Cardiac septum (tissue), 1 donor: ENCODE results near the gene SLK. TPM values are rescaled to one million over a fixed set of nuclear protein-coding genes. Genes with fewer than 3 reads are reported as not detected.

Experiments used
- DNase-seq: peaks from one replicate; pipeline ENCODE4 v3.0.0-alpha.2; 2020; ENCODE audit warnings: low spot score
- intact Hi-C: fragments of 100-400 bp; cut with DNase I; formaldehyde crosslinking; loops from one replicate; pipeline ENCODE4 v1.14.0; 2022
- total RNA-seq: library from RNA; stranded (reverse); fragmentation: NEBNext Ultra II Directional; extraction: Animal tissue kit (Norgen Biotek cat#: 25700); gene quantifications from one replicate; pipeline ENCODE4 v1.2.1, GENCODE V29; 2021
- donor health status: DM: no; HTN: no; CAD: no.

Gene SLK
- total RNA-seq, 1 donor from 2014 or later: 59.7 TPM

DNA sequence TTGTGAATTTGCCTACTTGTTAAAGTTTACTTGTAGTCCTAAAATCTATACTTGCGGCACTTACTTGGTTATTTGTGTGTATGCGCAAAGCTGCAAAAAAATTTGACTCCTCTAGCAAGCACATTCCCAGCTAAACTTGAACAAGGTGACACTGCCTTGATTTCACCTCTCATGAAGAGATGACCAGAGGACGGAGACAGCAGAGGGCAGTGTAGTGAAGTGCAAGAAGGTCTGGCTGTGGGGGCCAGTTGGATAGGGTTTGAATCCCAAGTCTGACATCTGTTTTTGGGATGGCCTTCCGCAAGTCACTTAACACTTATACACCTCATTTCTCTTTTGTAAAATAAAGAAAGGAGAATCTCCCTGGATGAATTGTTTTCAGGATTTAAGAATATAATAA, 15.7 kb downstream of the SLK start:
- DNase-seq: no peak
- intact Hi-C loops: no loop called here

GRCh38 chr10:103983367-103983911, 16.5 kb downstream of the SLK start:
- intact Hi-C loops: no loop called here
- DNase-seq: no peak

DNA sequence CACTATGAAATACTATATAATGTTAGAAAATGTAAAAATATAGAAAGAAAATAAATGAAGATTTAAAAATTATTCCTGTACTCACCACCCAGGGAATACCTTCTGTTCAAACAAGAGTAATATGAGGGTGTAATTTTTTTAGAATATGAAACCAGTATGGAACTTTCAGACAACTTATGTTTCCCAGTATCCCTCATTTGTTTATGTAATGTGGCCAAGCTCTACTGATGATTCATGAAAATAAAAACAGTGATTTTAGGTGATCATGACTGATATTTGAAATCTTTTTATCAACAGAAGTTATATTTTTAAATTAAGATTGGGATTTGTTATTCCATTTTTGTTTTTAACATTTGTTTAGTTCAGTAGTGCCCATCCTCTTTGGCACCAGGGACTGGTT, 18.8 kb downstream of the SLK start:
- intact Hi-C loops: no loop called here

DNA sequence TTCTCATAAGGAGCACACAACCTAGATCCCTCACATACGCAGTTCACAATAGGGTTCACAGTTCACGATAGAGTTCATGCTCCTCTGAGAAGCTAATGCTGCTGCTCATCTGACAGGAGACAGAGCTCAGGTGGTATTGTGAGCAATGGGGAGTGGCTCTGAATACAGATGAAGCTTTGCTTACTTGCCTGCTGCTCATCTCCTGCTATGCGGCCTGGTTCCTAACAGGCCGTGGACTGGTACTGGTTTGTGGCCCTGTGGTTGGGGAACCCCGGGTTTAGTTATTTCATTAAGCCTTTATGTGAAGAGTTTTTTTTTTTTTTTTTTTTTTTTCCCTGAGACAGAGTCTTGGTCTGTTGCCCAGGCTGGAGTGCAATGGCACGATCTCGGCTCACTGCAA, 19.4 kb downstream of the SLK start:
- intact Hi-C loops: no loop called here
- no peak for DNase-seq

More for the DNA sequence above, 18.8 kb downstream of the SLK start:
- no peak for DNase-seq

DNA sequence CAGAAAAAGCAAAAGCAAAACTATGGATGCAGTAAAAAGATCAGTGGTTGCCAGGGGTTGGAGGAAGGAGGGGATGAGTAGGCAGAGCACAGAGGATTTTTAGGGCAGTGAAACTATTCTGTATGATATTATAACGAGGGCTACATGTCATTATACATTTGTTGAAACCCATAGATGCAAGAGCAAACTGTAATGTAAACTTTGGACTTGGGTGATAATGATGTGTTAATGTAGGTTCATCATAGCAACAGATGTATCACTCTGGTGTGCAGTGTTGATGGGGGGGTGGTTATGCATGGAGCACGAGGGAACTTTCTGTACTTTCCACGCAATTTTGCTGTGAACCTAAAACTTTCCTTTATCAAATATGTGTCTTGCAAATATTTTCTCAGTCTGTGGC, 23.2 kb downstream of the SLK start:
- intact Hi-C loops: no loop called here
- no peak for DNase-seq

DNA sequence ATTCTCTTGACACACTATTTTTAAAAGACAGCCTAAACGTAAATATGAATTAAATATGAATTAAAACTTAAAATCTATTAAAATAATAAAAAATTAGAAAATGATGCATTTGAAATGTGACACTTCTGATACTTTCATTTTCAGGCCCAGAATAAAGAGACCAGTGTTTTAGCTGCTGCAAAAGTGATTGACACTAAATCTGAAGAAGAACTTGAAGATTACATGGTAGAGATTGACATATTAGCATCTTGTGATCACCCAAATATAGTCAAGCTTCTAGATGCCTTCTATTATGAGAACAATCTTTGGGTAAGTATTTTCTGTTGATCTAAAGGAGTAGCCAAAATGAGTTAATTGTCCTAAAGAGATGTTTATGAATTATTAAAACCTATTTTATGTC, 23.6 kb downstream of the SLK start:
- intact Hi-C loops: no loop called here
- no peak for DNase-seq

DNA sequence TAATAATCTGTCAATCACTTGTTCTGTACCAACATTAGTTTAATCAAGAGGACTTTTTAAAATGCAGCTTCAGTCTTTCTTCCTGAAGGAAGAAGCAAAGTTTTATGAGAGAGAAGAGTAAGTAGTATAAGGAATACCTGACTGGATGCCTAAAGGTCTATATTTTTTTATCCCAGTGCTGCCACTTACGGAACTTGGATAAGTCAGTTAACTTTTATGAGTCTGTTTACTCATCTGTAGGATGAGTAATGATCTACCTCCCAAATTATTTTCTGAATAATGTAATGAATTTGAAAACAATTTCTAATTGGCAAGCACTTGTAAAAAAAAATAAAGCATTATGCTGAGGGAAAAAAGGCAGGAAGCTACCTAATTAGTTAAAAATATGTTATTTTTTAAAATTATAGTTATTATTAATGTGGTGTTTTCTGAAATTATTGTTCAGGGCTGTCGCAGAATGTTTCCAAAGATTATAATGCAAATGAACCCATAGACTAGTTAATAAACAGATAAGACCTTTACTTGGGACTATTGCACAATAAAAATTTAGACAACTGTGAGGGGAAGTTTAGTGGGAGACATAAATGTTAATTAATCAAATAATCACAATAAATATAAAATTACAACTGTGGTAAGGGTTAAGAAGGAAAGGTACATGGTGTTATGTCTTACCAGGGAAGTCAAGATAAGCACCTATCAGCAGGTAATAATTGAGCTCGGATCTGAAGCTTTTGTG, 24.6 kb downstream of the SLK start:
- intact Hi-C loops: no loop called here

GRCh38 chr10:103995134-103995533, 28.2 kb downstream of the SLK start:
- DNase-seq: no peak
- intact Hi-C loops: no loop called here

More for the DNA sequence above, 24.6 kb downstream of the SLK start:
- no peak for DNase-seq

DNA sequence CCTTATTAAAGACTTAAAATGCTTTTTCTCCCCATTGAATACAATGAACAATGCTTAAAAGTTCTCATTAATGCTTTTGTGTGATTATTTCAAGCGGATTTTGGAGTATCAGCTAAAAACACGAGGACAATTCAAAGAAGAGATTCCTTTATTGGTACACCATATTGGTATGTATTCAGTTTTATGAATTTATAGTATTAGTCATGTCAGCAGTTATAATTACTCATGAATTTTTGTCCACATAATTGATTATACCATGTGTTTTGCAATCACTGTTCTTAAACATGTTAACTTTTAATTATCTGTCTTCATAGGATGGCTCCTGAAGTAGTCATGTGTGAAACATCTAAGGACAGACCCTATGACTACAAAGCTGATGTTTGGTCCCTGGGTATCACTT, 31.9 kb downstream of the SLK start:
- intact Hi-C loops: no loop called here
- no peak for DNase-seq

DNA sequence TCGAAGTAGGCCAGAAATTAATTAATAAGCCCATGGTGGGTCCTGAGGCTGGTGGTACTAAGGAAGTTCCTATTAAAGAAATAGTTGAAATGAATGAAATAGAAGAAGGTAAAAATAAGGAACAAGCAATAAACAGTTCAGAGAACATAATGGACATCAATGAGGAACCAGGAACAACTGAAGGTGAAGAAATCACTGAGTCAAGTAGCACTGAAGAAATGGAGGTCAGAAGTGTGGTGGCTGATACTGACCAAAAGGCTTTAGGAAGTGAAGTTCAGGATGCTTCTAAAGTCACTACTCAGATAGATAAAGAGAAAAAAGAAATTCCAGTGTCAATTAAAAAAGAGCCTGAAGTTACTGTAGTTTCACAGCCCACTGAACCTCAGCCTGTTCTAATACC, 36.0 kb downstream of the SLK start:
- intact Hi-C loops: no loop called here
- no peak for DNase-seq

DNA sequence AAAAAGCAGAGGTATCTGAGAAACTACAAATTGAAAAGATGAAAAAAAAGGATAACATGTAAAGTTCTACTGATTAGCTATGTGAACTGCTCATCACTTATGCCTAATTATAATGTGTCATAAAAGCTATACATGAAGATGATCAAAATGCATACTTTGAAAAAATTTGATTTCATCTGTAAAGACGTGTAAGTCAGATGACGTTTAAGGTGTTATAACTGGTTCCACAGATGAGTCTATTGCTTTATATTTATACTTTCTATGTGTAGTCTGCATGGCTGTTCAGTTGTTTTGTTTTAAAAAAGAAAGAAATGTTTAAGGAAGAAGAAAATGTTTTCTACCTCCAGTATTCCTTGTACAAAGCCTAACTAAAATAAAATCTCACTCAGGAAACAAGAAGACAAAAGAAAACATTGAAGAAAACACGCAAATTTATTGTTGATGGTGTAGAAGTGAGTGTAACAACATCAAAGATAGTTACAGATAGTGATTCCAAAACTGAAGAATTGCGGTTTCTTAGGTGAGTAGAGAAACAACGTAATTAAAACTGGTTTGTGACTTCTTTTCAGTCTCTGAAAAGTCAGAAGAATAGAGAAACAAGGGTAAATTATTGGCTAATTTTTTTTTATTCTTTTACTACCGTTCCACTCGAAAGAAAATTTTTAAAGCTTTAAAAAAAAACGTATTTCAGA, 38.4 kb downstream of the SLK start:
- intact Hi-C loops: no loop called here
- no peak for DNase-seq

DNA sequence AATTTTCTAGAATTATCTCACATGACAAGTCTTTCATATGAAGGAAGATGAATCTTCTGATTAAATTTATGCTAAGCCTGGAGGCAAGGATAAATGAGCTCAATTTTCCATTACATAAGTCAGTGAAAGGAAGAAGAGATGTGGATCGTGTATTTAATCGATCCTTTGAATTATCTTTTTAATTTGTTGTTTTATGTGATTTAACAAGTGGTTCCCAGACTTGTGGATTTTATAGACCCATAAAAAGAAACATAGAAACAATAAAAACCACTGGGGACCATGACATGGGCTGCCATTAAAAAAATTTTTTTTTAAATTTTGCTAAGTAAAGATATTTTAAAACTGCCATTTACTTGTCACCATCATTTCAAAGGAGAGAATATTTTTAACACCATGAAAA, 45.0 kb downstream of the SLK start:
- DNase-seq: no peak
- intact Hi-C loops: no loop called here

- no peak for DNase-seq
- intact Hi-C loops: no loop called here
Measured at GRCh38 chr10:104013489-104013888, 46.5 kb downstream of the SLK start.

DNA sequence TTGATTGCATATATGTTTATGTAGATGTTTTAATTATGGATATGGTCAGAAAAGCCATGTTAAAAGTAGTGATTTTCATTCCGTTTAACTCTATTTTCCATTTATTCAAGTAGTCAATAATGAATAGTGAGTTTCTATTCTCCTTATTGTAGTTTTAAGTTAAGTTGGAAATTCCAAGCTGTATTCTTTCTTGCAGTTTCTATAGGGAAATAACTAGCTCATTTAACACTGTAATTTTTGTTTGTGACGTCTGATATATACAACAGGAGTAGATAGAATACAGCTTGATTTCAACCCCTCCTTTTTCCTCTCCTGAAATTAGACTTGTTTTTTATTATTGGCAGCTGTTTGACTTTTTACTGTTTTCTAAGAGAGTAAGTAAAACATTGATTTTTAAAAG, 47.2 kb downstream of the SLK start:
- DNase-seq: no peak
- intact Hi-C loops: no loop called here

DNA sequence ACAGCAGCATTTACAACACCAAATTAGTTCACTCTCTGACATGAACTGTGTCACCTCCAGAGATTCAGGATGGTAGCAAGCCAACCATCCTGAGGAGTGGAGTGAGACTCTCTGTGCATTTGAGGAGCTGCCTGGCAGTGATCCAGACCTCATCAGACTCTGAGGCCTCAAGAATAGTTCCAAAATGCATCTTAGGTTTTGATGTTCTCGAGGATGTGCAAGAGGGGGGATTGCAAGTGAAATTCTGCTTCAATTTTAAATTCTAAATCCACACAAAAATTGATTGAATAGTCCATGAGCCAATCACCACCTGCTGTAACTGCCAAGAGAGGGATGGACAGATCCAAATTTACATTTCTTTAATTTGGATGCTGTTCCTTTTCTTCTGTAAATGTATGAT, 49.7 kb downstream of the SLK start:
- intact Hi-C loops: no loop called here
- no peak for DNase-seq

DNA sequence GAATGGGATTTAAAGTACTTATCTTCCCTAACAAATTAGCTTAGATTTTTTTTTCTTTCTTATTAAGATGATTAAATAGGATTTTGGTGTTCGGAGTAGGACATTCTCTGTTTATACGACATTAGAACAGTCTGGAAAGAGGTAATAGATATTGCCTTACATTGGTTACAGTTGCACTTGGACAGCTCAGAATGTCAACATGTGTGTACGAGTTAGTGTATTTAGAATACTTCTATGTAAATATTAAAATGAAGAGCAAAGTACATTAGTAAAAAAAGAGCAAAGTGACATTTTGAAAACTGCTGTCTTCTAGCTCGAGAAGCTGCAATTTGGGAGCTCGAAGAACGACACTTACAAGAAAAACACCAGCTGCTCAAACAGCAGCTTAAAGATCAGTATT, 51.5 kb downstream of the SLK start:
- no peak for DNase-seq
- intact Hi-C loops: no loop called here

DNA sequence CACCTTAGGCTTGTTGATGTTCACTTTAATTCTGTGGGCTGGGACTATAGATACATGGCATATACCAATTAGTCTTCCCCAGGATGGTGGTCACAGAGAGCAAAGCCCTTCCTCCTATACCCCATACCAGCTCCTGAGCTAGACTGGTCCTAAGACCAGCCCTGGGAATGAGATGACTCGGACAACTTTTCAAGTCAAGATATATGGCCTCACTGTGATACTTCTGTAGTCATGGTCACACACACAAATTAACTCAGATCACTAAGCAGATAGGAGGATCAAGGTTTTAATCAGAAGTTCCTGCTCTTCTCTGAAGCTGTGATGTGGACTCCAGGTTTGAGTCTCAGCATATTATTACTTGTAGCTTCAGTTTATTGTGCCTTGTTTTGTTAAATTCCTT, 53.1 kb downstream of the SLK start:
- intact Hi-C loops: loop anchor here (10.0 kb wide), 1 partner anchor 105 kb away; the partner anchor contains the start of gene STN1
- DNase-seq: no peak

DNA sequence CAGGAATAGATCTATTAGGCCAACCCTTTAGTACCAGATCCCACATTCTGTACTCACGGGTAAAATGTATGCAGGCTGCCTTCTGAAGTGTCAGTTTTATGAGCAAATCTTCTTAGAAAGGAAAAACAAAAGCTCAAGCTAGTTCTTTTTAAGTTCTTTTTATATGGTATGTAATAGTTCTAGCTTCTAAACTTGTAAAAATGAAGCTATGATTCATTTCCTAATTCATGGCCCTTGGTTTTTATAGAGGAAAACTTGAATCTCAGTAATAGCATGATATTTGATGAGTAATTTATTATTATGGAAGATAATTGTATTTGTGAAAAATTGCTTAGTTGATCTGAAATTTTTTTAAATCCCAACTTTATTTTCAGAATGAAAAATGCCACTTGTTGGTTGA, 54.3 kb downstream of the SLK start:
- no peak for DNase-seq
- intact Hi-C loops: loop anchor here (10.0 kb wide), 1 partner anchor 106 kb away; the partner anchor contains the start of gene STN1

GRCh38 chr10:104022026-104022425, 55.1 kb downstream of the SLK start:
- DNase-seq: no peak
- intact Hi-C loops: loop anchor here (10.0 kb wide), 1 partner anchor 107 kb away; the partner anchor contains the start of gene STN1

- intact Hi-C loops: loop anchor here (10.0 kb wide), 1 partner anchor 111 kb away; the partner anchor contains the start of gene STN1
- no peak for DNase-seq
Measured at GRCh38 chr10:104025524-104025923, 58.6 kb downstream of the SLK start.

DNA sequence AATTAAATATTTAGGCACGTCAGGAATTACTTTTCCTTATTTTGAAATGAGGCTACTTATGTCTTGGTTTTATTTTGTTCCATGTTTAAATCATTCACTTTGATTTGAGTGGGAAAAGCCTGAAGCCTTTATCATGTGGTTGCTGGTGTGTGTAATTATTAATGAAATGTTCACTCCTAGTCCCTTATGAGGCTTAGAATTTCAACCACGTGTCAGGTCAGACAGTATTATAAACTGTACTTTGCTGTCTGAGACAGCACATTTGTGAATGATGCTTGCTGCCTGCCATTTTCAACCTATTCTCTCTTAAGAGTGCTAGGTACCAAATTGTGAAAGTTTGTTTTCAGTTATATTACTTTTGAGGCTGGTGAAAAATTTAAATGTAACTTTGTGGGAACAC, 59.8 kb downstream of the SLK start:
- DNase-seq: no peak
- intact Hi-C loops: loop anchor here (10.0 kb wide), 1 partner anchor 112 kb away; the partner anchor contains the start of gene STN1
